Right forelimb (tissue), 1 donor: ENCODE results near the gene DUSP5.

Experiments used
- DNase-seq: peaks from one replicate; pipeline ENCODE4 v3.0.0-alpha.2; 2018

DUSP5 gene

GRCh38 chr10:110548002-110548401, 50.3 kb downstream of the DUSP5 start:
- no peak for DNase-seq

- no peak for DNase-seq
Measured at GRCh38 chr10:110549211-110549610, 51.5 kb downstream of the DUSP5 start.

GRCh38 chr10:110553905-110554304, 56.2 kb downstream of the DUSP5 start:
- DNase-seq, result no peak

GRCh38 chr10:110556296-110556695, 58.6 kb downstream of the DUSP5 start:
- no peak for DNase-seq

GRCh38 chr10:110556969-110557601, 59.4 kb downstream of the DUSP5 start:
- DNase-seq, result no peak

GRCh38 chr10:110558041-110558440, 60.3 kb downstream of the DUSP5 start:
- no peak for DNase-seq

GRCh38 chr10:110560012-110560411, 62.3 kb downstream of the DUSP5 start:
- no peak for DNase-seq
